Measurements from ENCODE around the gene SEZ6L. TPM values are rescaled to one million over a fixed set of nuclear protein-coding genes. Genes with fewer than 3 reads are reported as not detected.

SEZ6L gene
- polyA plus RNA-seq, 2 of the 4 experiments (the other 2 are of a cell fraction) = not detected

- TF ChIP-seq CEBPB (IDR thresholded peaks at IDR 0.05) (no peak), MAZ (IDR thresholded peaks at IDR 0.05; ENCODE audit: borderline replicate concordance, low read depth, low read length) (no peak), RCOR1 (IDR thresholded peaks at IDR 0.05; ENCODE audit: low read depth, low read length) (no peak), HOXB5 (CRISPR knock-in tag; IDR thresholded peaks at IDR 0.05) (no peak), BCL3 (IDR thresholded peaks at IDR 0.05) (no peak), RAD21 (conservative IDR thresholded peaks at IDR 0.05 in 1 of 2, IDR thresholded peaks at IDR 0.05 in 1 of 2) (no peak), CHD2 (IDR thresholded peaks at IDR 0.05; ENCODE audit: low read length, partially characterized antibody) (no peak), KDM5A (IDR thresholded peaks at IDR 0.05) (no peak)
- ATAC-seq = no peak
- CTCF ChIA-PET = interaction anchor here (0.5 to 2.2 kb wide), 4 partner anchors 13 to 254 kb away, joined by 3 to 14 read pairs (median 3); no protein-coding TSS in a partner anchor
- 58% methylated on average over 2 of the region's 2 CpGs for WGBS (ENCODE audit: missing lambda C conversion rate)
- FAIRE-seq = no peak
- Histone ChIP-seq H3K4me3 (no peak overlapping the region), H3K27ac (no peak overlapping the region), H3K4me2 (no peak overlapping the region), H3K9me3 (no peaks in the 10 kb centered on the region), H3K4me1 (no peaks in the 10 kb centered on the region; the same call in 2 of the 3 replicates)
- no peak for DNase-seq (ENCODE audit: low read depth in 1 of 2, low spot score in 1 of 2)
- POLR2A ChIA-PET = interaction anchor here (1.1 kb wide), 1 partner anchor 53 kb away, joined by 3 read pairs; the partner anchor contains the start of genes HPS4 and SRRD
Observed at GRCh38 chr22:26430600-26430999, 261.3 kb downstream of the SEZ6L start.

GRCh38 chr22:26431261-26431995, 262.2 kb downstream of the SEZ6L start:
- no peak for ATAC-seq
- DNase-seq (ENCODE audit: low read depth in 1 of 2, low spot score in 1 of 2) = no peak
- Histone ChIP-seq H3K9me3 (no peaks in the 10 kb centered on the region), H3K27ac (no peak overlapping the region), H3K4me3 (no peak overlapping the region), H3K4me2 (no peak overlapping the region), H3K4me1 (no peaks in the 10 kb centered on the region; the same call in 2 of the 3 replicates)
- ChIA-PET POLR2A (interaction anchor here (1.1 kb wide), 1 partner anchor 52 kb away, joined by 3 read pairs; the partner anchor contains the start of genes HPS4 and SRRD), CTCF (interaction anchor here (1.3 to 2.2 kb wide), 3 partner anchors 11 to 30 kb away, joined by 3 to 14 read pairs (median 3); no protein-coding TSS in a partner anchor)
- TF ChIP-seq ESRRA (IDR thresholded peaks at IDR 0.05; ENCODE audit: borderline replicate concordance, low read length) (no peak), GATA3 (IDR thresholded peaks at IDR 0.05; ENCODE audit: borderline replicate concordance) (no peak), FOXS1 (CRISPR knock-in tag; IDR thresholded peaks at IDR 0.05) (no peak), NFE2L2 (conservative IDR thresholded peaks at IDR 0.05; ENCODE audit: low read length) (no peak), EHMT2 (IDR thresholded peaks at IDR 0.05; ENCODE audit: low read depth) (no peak), POLR2A (IDR thresholded peaks at IDR 0.05; ENCODE audit: low read length) (no peak), TP53 (CRISPR knock-in tag; IDR thresholded peaks at IDR 0.05) (no peak), MAFK (IDR thresholded peaks at IDR 0.05; ENCODE audit: partially characterized antibody) (no peak), REST (IDR thresholded peaks at IDR 0.05) (no peak), MYC (IDR thresholded peaks at IDR 0.05; ENCODE audit: borderline replicate concordance, low read length) (no peak)
- FAIRE-seq = no peak
- WGBS (ENCODE audit: missing lambda C conversion rate) = 87% methylated on average over 13 of the region's 13 CpGs

Data from A549 (cell line).